Breast epithelium (tissue), 3 donors: Measurements from ENCODE around the gene MYH8.

Source experiments
- POLR2A ChIP-seq: fragments of 450-650 bp; IDR thresholded peaks from one replicate; pipeline ENCODE4 v1.6.1; 2016; ENCODE audit warnings: antibody characterized with exemption, mild to moderate bottlenecking, moderate library complexity
- POLR2AphosphoS5 ChIP-seq, 3 donors: sonication (generic); formaldehyde crosslinking; IDR thresholded peaks; one replicate each; pipeline ENCODE4 v1.6.1; 2017; ENCODE audit warnings: antibody characterized with exemption in 3 of 3

- TF ChIP-seq POLR2AphosphoS5 (IDR thresholded peaks at IDR 0.05) = no peak
- no peak for TF ChIP-seq POLR2A
These were observed 13.3 kb upstream of the MYH8 start for GRCh38 chr17:10435096-10435495.
